GM20000 (cell line): Measurements from ENCODE around the gene SERINC2.
"Not testable (repeated sequence)": the region's sequence is repeated elsewhere in the genome, so short reads cannot be mapped to it uniquely, and the experiment has no call there.

Experiments used
- DNase-seq: peaks from one replicate; pipeline ENCODE4 v3.0.0; 2012; ENCODE audit warnings: low spot score
- CTCF ChIP-seq: IDR thresholded peaks from 2 replicates; pipeline ENCODE4 v1.5.1; 2012; ENCODE audit warnings: mild to moderate bottlenecking, control low read depth; ENCODE audit errors: extremely low read depth, missing control alignments

Gene SERINC2

GRCh38 chr1:31458287-31458896 is 45.4 kb downstream of the SERINC2 start:
- TF ChIP-seq CTCF: no peak
- no peak for DNase-seq

GRCh38 chr1:31460027-31460426 is 47.0 kb downstream of the SERINC2 start:
- DNase-seq: no peak
- no peak for TF ChIP-seq CTCF

GRCh38 chr1:31467005-31467674 is 54.1 kb downstream of the SERINC2 start:
- TF ChIP-seq CTCF: no peak
- DNase-seq: no peak

GRCh38 chr1:31470794-31471315 is 57.8 kb downstream of the SERINC2 start:
- no peak for DNase-seq
- TF ChIP-seq CTCF: no peak

GRCh38 chr1:31471452-31472313 is 58.7 kb downstream of the SERINC2 start:
- DNase-seq: not testable (repeated sequence)

- not testable (repeated sequence) for DNase-seq
Measured at GRCh38 chr1:31472314-31472651, 59.3 kb downstream of the SERINC2 start.

- DNase-seq: not testable (repeated sequence)
Measured at GRCh38 chr1:31472673-31473072, 59.7 kb downstream of the SERINC2 start.

GRCh38 chr1:31473508-31473907 is 60.5 kb downstream of the SERINC2 start:
- not testable (repeated sequence) for DNase-seq

- not testable (repeated sequence) for DNase-seq
Measured at GRCh38 chr1:31474567-31474966, 61.6 kb downstream of the SERINC2 start.
